B cell (primary cell): ENCODE results near the gene AXIN1. TPM values are rescaled to one million over a fixed set of nuclear protein-coding genes. Genes with fewer than 3 reads are reported as not detected.

Experiments
- ATAC-seq: fragments of 200-7000 bp; cut with Tn5 transposase; one replicate; pipeline ENCODE4 v1.10.0; 2021; ENCODE audit warnings: low read depth, mild to moderate bottlenecking, moderate number of reproducible peaks, moderate library complexity
- CTCF ChIA-PET: fragments of 350-600 bp; sonication (Branson Sonifier 250); formaldehyde crosslinking; loops from one replicate; lab custom pipeline; 2021; ENCODE audit warnings: antibody characterized with exemption, inconsistent platforms; lab: Charles Lee
- POLR2A ChIA-PET: fragments of 350-600 bp; sonication (Branson Sonifier 250); formaldehyde crosslinking; loops from one replicate; lab custom pipeline; 2021; ENCODE audit warnings: antibody characterized with exemption; lab: Charles Lee
- DNase-seq: peaks from one replicate; pipeline ENCODE4 v3.0.0; 2013
- H2AFZ ChIP-seq: 2 replicates; pipeline ENCODE4 v1.6.1; 2012; ENCODE audit warnings: mild to moderate bottlenecking, low read depth, low read length; ENCODE audit not compliant: insufficient read depth, poor library complexity, severe bottlenecking
- H3K27ac ChIP-seq, 2 donors: 1 replicate in 1 of 2; 2 replicates in 1 of 2; pipeline ENCODE4 v1.5.1; 2012 to 2013; ENCODE audit warnings: low read length in 2 of 2, mild to moderate bottlenecking in 2 of 2, moderate library complexity in 1 of 2
- H3K27me3 ChIP-seq, 4 experiments: fragments of 200-600 bp in 1 of 4; sonication (generic) in 1 of 4; replicated peaks in 1 of 4; 1 replicate in 2 of 4; 2 replicates in 2 of 4; pipeline versions ENCODE4 v1.6.1 to v1.7.0; 2013 to 2016; ENCODE audit warnings: low read length in 3 of 4, mild to moderate bottlenecking in 2 of 4, mixed read lengths in 1 of 4, moderate library complexity in 1 of 4; ENCODE audit not compliant: insufficient read depth in 4 of 4, control insufficient read depth in 3 of 4; ENCODE audit errors: control extremely low read depth in 1 of 4
- H3K36me3 ChIP-seq, 2 experiments: replicated peaks in 1 of 2; 1 replicate in 1 of 2; 2 replicates in 1 of 2; pipeline versions ENCODE4 v1.6.1 to v1.7.1; 2013; ENCODE audit warnings: low read length in 1 of 2; ENCODE audit not compliant: insufficient read depth in 2 of 2, control insufficient read depth in 1 of 2; ENCODE audit errors: control extremely low read depth in 1 of 2, extremely low read depth in 1 of 2
- H3K4me1 ChIP-seq, 2 donors: fragments of 200-600 bp in 1 of 2; sonication (generic) in 1 of 2; 1 replicate in 1 of 2; 2 replicates in 1 of 2; pipeline versions ENCODE4 v1.5.1 to v1.6.1; 2013 to 2017; ENCODE audit warnings: low read length in 2 of 2; ENCODE audit not compliant: control insufficient read depth in 2 of 2, insufficient read depth in 2 of 2
- H3K4me2 ChIP-seq: replicated peaks from 2 replicates; pipeline ENCODE3; 2012; ENCODE audit warnings: mild to moderate bottlenecking, low read depth, low read length; ENCODE audit not compliant: poor library complexity, severe bottlenecking
- H3K4me3 ChIP-seq, 5 experiments: fragments of 200-600 bp in 1 of 5; sonication (generic) in 1 of 5; 1 replicate in 3 of 5; 2 replicates in 2 of 5; pipeline versions ENCODE4 v1.5.1 to v1.7.0; 2011 to 2016; ENCODE audit warnings: low read length in 4 of 5, mild to moderate bottlenecking in 4 of 5, low read depth in 2 of 5, control low read depth in 1 of 5, moderate library complexity in 1 of 5; ENCODE audit not compliant: insufficient read depth in 1 of 5; ENCODE audit errors: control extremely low read depth in 1 of 5, extremely low read depth in 1 of 5
- H3K79me2 ChIP-seq: fragments of 200-600 bp; sonication (generic); one replicate; pipeline ENCODE4 v1.6.0; 2016; ENCODE audit warnings: low read length; ENCODE audit not compliant: control insufficient read depth, insufficient read depth
- H3K9ac ChIP-seq: fragments of 200-600 bp; sonication (generic); 2 replicates; pipeline ENCODE4 v1.6.1; 2017; ENCODE audit warnings: mild to moderate bottlenecking, low read length, moderate library complexity
- H3K9me3 ChIP-seq, 3 donors: one replicate each; pipeline versions ENCODE4 v1.6.1 to v1.7.1; 2013; ENCODE audit warnings: low read length in 2 of 3; ENCODE audit not compliant: control insufficient read depth in 2 of 3, insufficient read depth in 1 of 3; ENCODE audit errors: control extremely low read depth in 1 of 3
- H4K20me1 ChIP-seq: 2 replicates; pipeline ENCODE4 v1.6.0; 2012; ENCODE audit warnings: mild to moderate bottlenecking, low read length; ENCODE audit not compliant: insufficient read depth, control insufficient read depth, poor library complexity, severe bottlenecking
- H3K27ac Mint-ChIP-seq: one replicate; pipeline ENCODE4 v1.8.0; 2021; ENCODE audit warnings: mixed read lengths
- H3K27me3 Mint-ChIP-seq: one replicate; pipeline ENCODE4 v1.8.0; 2021; ENCODE audit warnings: mixed read lengths
- H3K4me1 Mint-ChIP-seq: one replicate; pipeline ENCODE4 v1.8.0; 2021; ENCODE audit warnings: mixed read lengths
- H3K4me3 Mint-ChIP-seq: one replicate; pipeline ENCODE4 v1.8.0; 2021; ENCODE audit warnings: mixed read lengths
- H3K9me3 Mint-ChIP-seq: one replicate; pipeline ENCODE4 v1.8.0; 2022; ENCODE audit warnings: mixed read lengths; ENCODE audit not compliant: insufficient read depth
- CTCF ChIP-seq: fragments of 200-600 bp; IDR thresholded peaks from one replicate; pipeline ENCODE4 v1.8.0; 2022; ENCODE audit warnings: antibody characterized with exemption, mild to moderate bottlenecking
- EZH2 ChIP-seq: IDR thresholded peaks from 2 replicates; pipeline ENCODE4 v1.6.1; 2012; ENCODE audit warnings: borderline replicate concordance, low read depth, mild to moderate bottlenecking, moderate library complexity, low read length; ENCODE audit not compliant: insufficient read depth, poor library complexity, severe bottlenecking
- WGBS: methylation state at CpG from one replicate; pipeline ENCODE4 v1.1.5; 2013; ENCODE audit warnings: missing lambda C conversion rate; ENCODE audit not compliant: insufficient coverage; 5-methylcytosine and 5-hydroxymethylcytosine counted together
- intact Hi-C: fragments of 100-400 bp; cut with micrococcal nuclease; formaldehyde crosslinking; loops from one replicate; pipeline ENCODE4 v1.10.0; 2022
- polyA plus RNA-seq: library from polyadenylated mRNA; depleted of rRNA; stranded (reverse); fragments of >200 nt; gene quantifications from 2 replicates; pipeline ENCODE4 v1.2.3, GENCODE V29; 2012
- total RNA-seq, 2 donors: library from RNA; stranded (reverse); fragments of 120-200 nt in 1 of 2; gene quantifications; 1 replicate in 1 of 2; 2 replicates in 1 of 2; pipeline versions ENCODE4 v1.2.3 to v1.2.4, GENCODE V29; 2013 to 2022

The AXIN1 gene
- total and polyA plus RNA-seq, 2 donors (not counting 1 experiment from before 2014, with no cell fraction given) = 39.0 to 40.8 TPM

- Histone ChIP-seq H3K9me3 (no peaks in the 10 kb centered on the region), H4K20me1 (peaks cover 18% of the 10 kb centered on the region), H3K27ac (no peak overlapping the region), H3K4me2 (no peak overlapping the region), H3K9ac (no peak overlapping the region), H3K79me2 (peaks cover 32% of the 10 kb centered on the region), H2AFZ (no peak overlapping the region), H3K36me3 (peaks cover 0 to 30% of the 10 kb centered on the region in 2 experiments), H3K4me1 (peaks cover 5 to 15% of the 10 kb centered on the region in 2 donors), H3K4me3 (no peak overlapping the region), H3K27me3 (no peaks in the 10 kb centered on the region)
- TF ChIP-seq EZH2 (no peak), CTCF (no peak)
- CTCF ChIA-PET = no interaction called here
- POLR2A ChIA-PET = no interaction called here
- DNase-seq = no peak
- H3K27ac Mint-ChIP-seq = no peak overlapping the region
- no peak overlapping the region for H3K4me3 Mint-ChIP-seq
- H3K27me3 Mint-ChIP-seq = no peaks in the 10 kb centered on the region
- peaks cover 3% of the 10 kb centered on the region for H3K4me1 Mint-ChIP-seq
- no peaks in the 10 kb centered on the region for H3K9me3 Mint-ChIP-seq
- intact Hi-C loops = no loop called here
- ATAC-seq = no peak
- WGBS = 95% methylated on average over 18 of the region's 26 CpGs
Measured at GRCh38 chr16:376817-377418, 24.4 kb upstream of the AXIN1 start.

GRCh38 chr16:375927-376816 is 23.6 kb upstream of the AXIN1 start:
- POLR2A ChIA-PET = no interaction called here
- H3K4me3 Mint-ChIP-seq = no peak overlapping the region

More at GRCh38 chr16:375927-376816, 23.6 kb upstream of the AXIN1 start:
- H3K4me1 ChIP-seq = peaks cover 5 to 15% of the 10 kb centered on the region in 2 donors
- no peaks in the 10 kb centered on the region for H3K9me3 ChIP-seq
- DNase-seq = no peak
- Mint-ChIP-seq H3K27ac (no peak overlapping the region), H3K27me3 (no peaks in the 10 kb centered on the region), H3K9me3 (no peaks in the 10 kb centered on the region), H3K4me1 (peaks cover 5% of the 10 kb centered on the region)
- H3K27me3 ChIP-seq = no peaks in the 10 kb centered on the region
- no peak overlapping the region for H3K9ac ChIP-seq
- peaks cover 0 to 34% of the 10 kb centered on the region in 2 experiments for H3K36me3 ChIP-seq
- peaks cover 29% of the 10 kb centered on the region for H3K79me2 ChIP-seq
- no peak for ATAC-seq
- no peak overlapping the region for H3K27ac ChIP-seq
- CTCF ChIA-PET = no interaction called here
- H2AFZ ChIP-seq = no peak overlapping the region
- no peak overlapping the region for H3K4me2 ChIP-seq
- TF ChIP-seq EZH2 (no peak), CTCF (no peak)
- 97% methylated on average over 44 of the region's 44 CpGs for WGBS
- intact Hi-C loops = no loop called here
- H4K20me1 ChIP-seq = peaks cover 17% of the 10 kb centered on the region
- H3K4me3 ChIP-seq = no peak overlapping the region
